Esophagus squamous epithelium (tissue), 5 donors: ENCODE data around the gene CCDC88C. TPM values are rescaled to one million over a fixed set of nuclear protein-coding genes. Genes with fewer than 3 reads are reported as not detected.

Experiments used
- DNase-seq: peaks from one replicate; lab custom pipeline; 2025; lab: John Stamatoyannopoulos, UW
- H3K27ac ChIP-seq, 4 donors: fragments of 200-600 bp; sonication (generic); one replicate each; pipeline ENCODE4 v1.5.1; 2016 to 2019; ENCODE audit warnings: mild to moderate bottlenecking in 1 of 4
- H3K27me3 ChIP-seq, 4 donors: fragments of 200-600 bp; sonication (generic); 1 replicate in 3 of 4; 2 replicates in 1 of 4; pipeline versions ENCODE4 v1.5.1 to v1.6.0; 2017 to 2021; ENCODE audit warnings: antibody characterized with exemption in 1 of 4
- H3K36me3 ChIP-seq, 3 donors: fragments of 200-600 bp; sonication (generic); one replicate each; pipeline ENCODE4 v1.5.1; 2016 to 2019
- H3K4me1 ChIP-seq, 3 donors: fragments of 200-600 bp; sonication (generic); one replicate each; pipeline ENCODE4 v1.5.1; 2017 to 2019
- H3K4me3 ChIP-seq, 4 donors: fragments of 200-600 bp; sonication (generic); 1 replicate in 3 of 4; 2 replicates in 1 of 4; pipeline ENCODE4 v1.5.1; 2016 to 2019; ENCODE audit warnings: mild to moderate bottlenecking in 2 of 4, moderate library complexity in 1 of 4
- H3K9me3 ChIP-seq, 3 donors: fragments of 200-600 bp; sonication (generic); one replicate each; pipeline ENCODE4 v1.5.1; 2016 to 2019
- CTCF ChIP-seq, 6 experiments: fragments of 450-650 bp in 4 of 6; fragments of 200-600 bp in 2 of 6; sonication (generic) in 2 of 6; IDR thresholded peaks; one replicate each; pipeline ENCODE4 v1.5.1; 2016 to 2019; ENCODE audit warnings: antibody characterized with exemption in 6 of 6, mild to moderate bottlenecking in 4 of 6, moderate library complexity in 4 of 6
- POLR2A ChIP-seq, 4 donors: fragments of 450-650 bp; IDR thresholded peaks; one replicate each; pipeline ENCODE4 v1.6.1; 2017; ENCODE audit warnings: antibody characterized with exemption in 4 of 4, mild to moderate bottlenecking in 4 of 4, moderate library complexity in 3 of 4
- WGBS, 2 donors: methylation state at CpG; one replicate each; pipeline ENCODE4 v1.1.5; 2018; 5-methylcytosine and 5-hydroxymethylcytosine counted together
- intact Hi-C: fragments of 100-400 bp; cut with DNase I; formaldehyde crosslinking; loops from one replicate; pipeline ENCODE4 v1.15.0; 2022
- total RNA-seq, 4 donors: library from RNA; depleted of rRNA; stranded (reverse); fragments of >200 nt; gene quantifications; one replicate each; pipeline ENCODE4 v1.1.0, GENCODE V29; 2016
- donor health status: DM: yes; HTN: yes; CAD: no.

CCDC88C gene
- total RNA-seq, 4 donors from 2014 or later, result 23.2 to 31.5 (median 29.9) TPM

GRCh38 chr14:91339076-91339475, 78.5 kb downstream of the CCDC88C start:
- Histone ChIP-seq H3K27me3 (no peaks in the 10 kb centered on the region), H3K4me1 (no peaks in the 10 kb centered on the region), H3K9me3 (no peaks in the 10 kb centered on the region), H3K36me3 (peaks cover 13 to 86% (median 14%) of the 10 kb centered on the region in 3 donors), H3K4me3 (no peak overlapping the region), H3K27ac (no peak overlapping the region)
- no peak for TF ChIP-seq CTCF (IDR thresholded peaks at IDR 0.05)
- no peak for TF ChIP-seq POLR2A (IDR thresholded peaks at IDR 0.05)
- intact Hi-C loops, result no loop called here
- DNase-seq, result no peak
- WGBS, 2 donors, result 96 to 98% methylated on average over 8 to 12 of the region's 17 CpGs

GRCh38 chr14:91338379-91338778, 79.2 kb downstream of the CCDC88C start:
- H3K9me3 ChIP-seq, result no peaks in the 10 kb centered on the region
- no peaks in the 10 kb centered on the region for H3K27me3 ChIP-seq
- no peak for DNase-seq
- TF ChIP-seq POLR2A (IDR thresholded peaks at IDR 0.05) (no peak), CTCF (IDR thresholded peaks at IDR 0.05) (no peak)
- intact Hi-C loops, result no loop called here
- H3K36me3 ChIP-seq, result peaks cover 13 to 86% (median 14%) of the 10 kb centered on the region in 3 donors
- no peak overlapping the region for H3K27ac ChIP-seq
- no peaks in the 10 kb centered on the region for H3K4me1 ChIP-seq
- H3K4me3 ChIP-seq, result no peak overlapping the region
- 77 to 93% methylated on average over 3 to 6 of the region's 7 CpGs for WGBS, 2 donors

- intact Hi-C loops, result no loop called here
- no peak overlapping the region for H3K4me3 ChIP-seq
- 90 to 95% methylated on average over 9 to 15 of the region's 23 CpGs for WGBS, 2 donors
- H3K27me3 ChIP-seq, result no peaks in the 10 kb centered on the region
- no peak for DNase-seq
- peaks cover 13 to 89% (median 14%) of the 10 kb centered on the region in 3 donors for H3K36me3 ChIP-seq
- H3K27ac ChIP-seq, result no peak overlapping the region
- no peaks in the 10 kb centered on the region for H3K9me3 ChIP-seq
- TF ChIP-seq CTCF (IDR thresholded peaks at IDR 0.05), result no peak
- TF ChIP-seq POLR2A (IDR thresholded peaks at IDR 0.05), result no peak
- H3K4me1 ChIP-seq, result peaks cover 0 to 2% (median 1%) of the 10 kb centered on the region in 3 donors
Observed at GRCh38 chr14:91337699-91338335, 79.8 kb downstream of the CCDC88C start.

- Histone ChIP-seq H3K4me3 (no peak overlapping the region), H3K27ac (no peak overlapping the region), H3K9me3 (no peaks in the 10 kb centered on the region), H3K4me1 (peaks cover 3 to 19% (median 17%) of the 10 kb centered on the region in 3 donors), H3K36me3 (peaks cover 13 to 77% (median 14%) of the 10 kb centered on the region in 3 donors), H3K27me3 (no peaks in the 10 kb centered on the region)
- DNase-seq, result no peak
- TF ChIP-seq POLR2A (IDR thresholded peaks at IDR 0.05) (no peak), CTCF (IDR thresholded peaks at IDR 0.05) (no peak)
- intact Hi-C loops, result no loop called here
- 80 to 89% methylated on average over 2 to 7 of the region's 9 CpGs for WGBS, 2 donors
Observed at GRCh38 chr14:91336093-91336450, 81.5 kb downstream of the CCDC88C start.

GRCh38 chr14:91335191-91336092, 82.2 kb downstream of the CCDC88C start:
- Histone ChIP-seq H3K27me3 (no peaks in the 10 kb centered on the region), H3K27ac (no peak overlapping the region), H3K4me1 (peaks cover 3 to 25% (median 19%) of the 10 kb centered on the region in 3 donors), H3K36me3 (peaks cover 13 to 77% (median 14%) of the 10 kb centered on the region in 3 donors), H3K9me3 (no peaks in the 10 kb centered on the region), H3K4me3 (no peak overlapping the region)
- 79 to 87% methylated on average over 17 of the region's 19 CpGs for WGBS, 2 donors
- DNase-seq, result no peak
- intact Hi-C loops, result no loop called here
- no peak for TF ChIP-seq POLR2A (IDR thresholded peaks at IDR 0.05)
- no peak for TF ChIP-seq CTCF (IDR thresholded peaks at IDR 0.05)
